Measurements from ENCODE around the gene TEKTIP1. TPM values are rescaled to one million over a fixed set of nuclear protein-coding genes. Genes with fewer than 3 reads are reported as not detected.

Gene TEKTIP1
- not detected in 2 replicates for total RNA-seq

GRCh38 chr19:3538965-3539755 lies at the start of gene TEKTIP1:
Gene TEKTIP1 (plus strand): TSS chr19:3539174. CDS start chr19:3539178, 4 bp downstream.

GRCh38 chr19:3500429-3501101 lies 38.4 kb upstream of the TEKTIP1 start, which contains the start of gene DOHH:
Gene DOHH (minus strand): TSS chr19:3500674. CDS start chr19:3496814, 3,860 bp downstream.

GRCh38 chr19:3505598-3506383 lies 33.2 kb upstream of the TEKTIP1 start, which contains the start of gene FZR1:
Gene FZR1 (plus strand): TSS chr19:3506311. CDS start chr19:3522990, 16,679 bp downstream.

GRCh38 chr19:3557461-3558248 lies 18.7 kb downstream of the TEKTIP1 start, which contains the start of gene MFSD12:
Gene MFSD12 (minus strand): TSS chr19:3557586. CDS start chr19:3557403, 183 bp downstream.

GRCh38 chr19:3572855-3573161 lies 33.8 kb downstream of the TEKTIP1 start, which contains the start of gene HMG20B:
Gene HMG20B (plus strand): TSS chr19:3572944. CDS start chr19:3573310, 366 bp downstream.

GRCh38 chr19:3585301-3586126 lies 46.5 kb downstream of the TEKTIP1 start, which contains the start of gene GIPC3:
Gene GIPC3 (plus strand): TSS chr19:3585478. CDS start chr19:3585598, 120 bp downstream.

Other genes with a start within 250 kb of the TEKTIP1 start
- gene NFIC, start 172.6 kb upstream of the TEKTIP1 start, total RNA-seq, result 36.7 and 41.2 TPM in 2 replicates
- not detected in 2 replicates for gene SMIM24, start 58.6 kb upstream of the TEKTIP1 start, total RNA-seq
- not detected in 2 replicates for gene SMIM44, start 55.7 kb upstream of the TEKTIP1 start, total RNA-seq
- gene DOHH, start 38.5 kb upstream of the TEKTIP1 start, total RNA-seq, result 12.2 and 14.1 TPM in 2 replicates
- gene FZR1, start 32.9 kb upstream of the TEKTIP1 start, total RNA-seq, result 40.4 and 44.7 TPM in 2 replicates
- 70.3 and 77.4 TPM in 2 replicates for gene MFSD12, start 18.4 kb downstream of the TEKTIP1 start, total RNA-seq
- gene HMG20B, start 33.8 kb downstream of the TEKTIP1 start, total RNA-seq, result 169 and 170 TPM in 2 replicates
- gene GIPC3, start 46.3 kb downstream of the TEKTIP1 start, total RNA-seq, result 0.15 and 0.17 TPM in 2 replicates
- gene TBXA2R, start 67.7 kb downstream of the TEKTIP1 start, total RNA-seq, result 1.8 and 3.4 TPM in 2 replicates
- gene CACTIN, start 87.6 kb downstream of the TEKTIP1 start, total RNA-seq, result 36.3 and 38.5 TPM in 2 replicates
- 18.8 and 21.1 TPM in 2 replicates for gene PIP5K1C, start 161.3 kb downstream of the TEKTIP1 start, total RNA-seq
- not detected in 2 replicates for gene TJP3, start 169.2 kb downstream of the TEKTIP1 start, total RNA-seq
- gene APBA3, start 222.5 kb downstream of the TEKTIP1 start, total RNA-seq, result 19.2 and 19.8 TPM in 2 replicates
- gene MRPL54, start 223.5 kb downstream of the TEKTIP1 start, total RNA-seq, result 92.8 and 93.9 TPM in 2 replicates
- not detected in 2 replicates for gene RAX2, start 233.1 kb downstream of the TEKTIP1 start, total RNA-seq
- not detected in 2 replicates for gene MATK, start 247.2 kb downstream of the TEKTIP1 start, total RNA-seq

All from bronchus fibroblast of lung (primary cell).